ENCODE data around the gene MIAT.
A peak's percentile ranks its signal among the peaks of the same experiment; 100 is the strongest.

Gene MIAT

GRCh38 chr22:26658671-26659478 is 1.5 kb downstream of the MIAT start (continued):
- TF ChIP-seq ZNF426 (tag by site-specific recombination; IDR thresholded peaks at IDR 0.05): no peak
- no peak for TF ChIP-seq YY2 (tag by site-specific recombination; IDR thresholded peaks at IDR 0.05)
- TF ChIP-seq ZNF585B (tag by site-specific recombination; IDR thresholded peaks at IDR 0.05): no peak
- TF ChIP-seq ZNF544 (tag by site-specific recombination; IDR thresholded peaks at IDR 0.05): no peak
- no peak for TF ChIP-seq HOXA7 (CRISPR knock-in tag; IDR thresholded peaks at IDR 0.05; ENCODE audit: borderline replicate concordance)
- TF ChIP-seq ZNF302 (tag by site-specific recombination; IDR thresholded peaks at IDR 0.05; ENCODE audit: low read depth): no peak
- TF ChIP-seq ZSCAN5A (tag by site-specific recombination; IDR thresholded peaks at IDR 0.05): no peak
- TF ChIP-seq ZNF624 (tag by site-specific recombination; IDR thresholded peaks at IDR 0.05): no peak
- no peak for TF ChIP-seq ZBTB1 (tag by site-specific recombination; IDR thresholded peaks at IDR 0.05)
- TF ChIP-seq ZNF654 (tag by site-specific recombination; IDR thresholded peaks at IDR 0.05; ENCODE audit: low read depth): no peak
- TF ChIP-seq ZSCAN23 (tag by site-specific recombination; IDR thresholded peaks at IDR 0.05): 0 out of 2 replicates have a peak, but pooled peaks have one; percentile 6
- TF ChIP-seq KLF16 (tag by site-specific recombination; IDR thresholded peaks at IDR 0.05): peak; percentile 60
- no peak for TF ChIP-seq ZNF664 (tag by site-specific recombination; IDR thresholded peaks at IDR 0.05)
- no peak for TF ChIP-seq ZNF114 (tag by site-specific recombination; IDR thresholded peaks at IDR 0.05)
- TF ChIP-seq ZNF704 (tag by site-specific recombination; IDR thresholded peaks at IDR 0.05): no peak
- TF ChIP-seq GLI2 (tag by site-specific recombination; IDR thresholded peaks at IDR 0.05; ENCODE audit: borderline replicate concordance, low read depth): no peak
- no peak for TF ChIP-seq ZNF18 (tag by site-specific recombination; IDR thresholded peaks at IDR 0.05)
- TF ChIP-seq MZF1 (tag by site-specific recombination; IDR thresholded peaks at IDR 0.05; ENCODE audit: borderline replicate concordance): no peak
- no peak for TF ChIP-seq ZNF311 (tag by site-specific recombination; IDR thresholded peaks at IDR 0.05; ENCODE audit: borderline replicate concordance)
- peak; percentile 48 for TF ChIP-seq ZBTB21 (tag by site-specific recombination; IDR thresholded peaks at IDR 0.05)
- TF ChIP-seq ZNF366 (tag by site-specific recombination; conservative IDR thresholded peaks at IDR 0.05): peak; percentile 47
- peak; percentile 95 for TF ChIP-seq PATZ1 (tag by site-specific recombination; IDR thresholded peaks at IDR 0.05)
- no peak for TF ChIP-seq ZNF48 (tag by site-specific recombination; IDR thresholded peaks at IDR 0.05)
- TF ChIP-seq ZNF2 (tag by site-specific recombination; IDR thresholded peaks at IDR 0.05): no peak
- TF ChIP-seq ZBTB8A (tag by site-specific recombination; IDR thresholded peaks at IDR 0.05): 0 out of 2 replicates have a peak, but pooled peaks have one; percentile 21
- peak; percentile 23; the same call in 1 of the 2 replicates for TF ChIP-seq ZNF335 (tag by site-specific recombination; conservative IDR thresholded peaks at IDR 0.05)
- TF ChIP-seq ZNF555 (tag by site-specific recombination; conservative IDR thresholded peaks at IDR 0.05): no peak
- TF ChIP-seq ZBTB10 (tag by site-specific recombination; IDR thresholded peaks at IDR 0.05): 0 out of 2 replicates have a peak, but pooled peaks have one; percentile 27
- TF ChIP-seq ZNF677 (tag by site-specific recombination; IDR thresholded peaks at IDR 0.05): no peak
- TF ChIP-seq ZNF561 (tag by site-specific recombination; IDR thresholded peaks at IDR 0.05; ENCODE audit: borderline replicate concordance): no peak

Measured in HEK293 (cell line).